Ishikawa (cell line): ENCODE data around the gene SMTNL2.

Experiments used
- CEBPB ChIP-seq: IDR thresholded peaks from 2 replicates; pipeline ENCODE4 v1.6.1; 2012
- CREB1 ChIP-seq: IDR thresholded peaks from 2 replicates; pipeline ENCODE4 v1.6.1; 2012; ENCODE audit warnings: low read depth
- EGR1 ChIP-seq: IDR thresholded peaks from 2 replicates; pipeline ENCODE4 v1.6.1; 2012
- EP300 ChIP-seq: IDR thresholded peaks from 2 replicates; pipeline ENCODE4 v1.6.1; 2012; ENCODE audit warnings: borderline replicate concordance
- FOXM1 ChIP-seq: IDR thresholded peaks from 2 replicates; pipeline ENCODE4 v1.6.1; 2012; ENCODE audit warnings: low read depth, borderline replicate concordance
- NFIC ChIP-seq: IDR thresholded peaks from 2 replicates; pipeline ENCODE4 v1.6.1; 2012
- RAD21 ChIP-seq: IDR thresholded peaks from 2 replicates; pipeline ENCODE4 v1.6.1; 2012; ENCODE audit warnings: low read depth
- TAF1 ChIP-seq: IDR thresholded peaks from 2 replicates; pipeline ENCODE4 v1.6.1; 2012; ENCODE audit warnings: low read depth, mild to moderate bottlenecking
- TCF12 ChIP-seq: IDR thresholded peaks from 2 replicates; pipeline ENCODE4 v1.6.1; 2012; ENCODE audit warnings: low read depth
- TEAD4 ChIP-seq: IDR thresholded peaks from 2 replicates; pipeline ENCODE4 v1.6.1; 2012
- YY1 ChIP-seq: IDR thresholded peaks from 2 replicates; pipeline ENCODE4 v1.6.1; 2012; ENCODE audit warnings: low read depth
- ZBTB7A ChIP-seq: IDR thresholded peaks from 2 replicates; pipeline ENCODE4 v1.6.1; 2012; ENCODE audit warnings: low read depth
- TF ChIP-seq, protein P1 (sequence below): IDR thresholded peaks from 2 replicates; pipeline ENCODE4 v1.6.1; 2012; ENCODE audit warnings: low read depth, mild to moderate bottlenecking
- TF ChIP-seq, protein P2 (sequence below): IDR thresholded peaks from 2 replicates; pipeline ENCODE4 v1.6.1; 2012
- TF ChIP-seq, protein P3 (sequence below): IDR thresholded peaks from 2 replicates; pipeline ENCODE4 v1.6.1; 2012

SMTNL2 gene

DNA sequence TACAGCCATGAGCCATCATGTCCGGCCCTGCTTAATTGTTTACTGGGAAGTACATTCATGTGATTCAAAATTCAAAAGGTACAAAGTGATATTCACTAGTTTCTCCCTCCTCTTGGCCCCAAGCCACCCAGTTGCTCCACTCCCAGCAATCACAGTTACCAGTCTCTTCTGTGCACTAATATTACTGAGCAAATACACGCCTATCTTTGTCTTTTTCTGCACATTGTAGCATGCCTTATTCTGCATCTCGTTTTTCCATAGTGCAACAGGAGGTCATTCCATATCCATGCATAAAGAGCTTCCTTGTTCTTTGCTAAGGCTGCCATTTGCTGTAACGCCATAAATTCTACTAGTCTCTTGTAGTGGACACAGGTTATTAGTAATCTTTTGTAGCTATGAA lies 59.3 kb downstream of the SMTNL2 start:
- TF ChIP-seq, protein P1, sequence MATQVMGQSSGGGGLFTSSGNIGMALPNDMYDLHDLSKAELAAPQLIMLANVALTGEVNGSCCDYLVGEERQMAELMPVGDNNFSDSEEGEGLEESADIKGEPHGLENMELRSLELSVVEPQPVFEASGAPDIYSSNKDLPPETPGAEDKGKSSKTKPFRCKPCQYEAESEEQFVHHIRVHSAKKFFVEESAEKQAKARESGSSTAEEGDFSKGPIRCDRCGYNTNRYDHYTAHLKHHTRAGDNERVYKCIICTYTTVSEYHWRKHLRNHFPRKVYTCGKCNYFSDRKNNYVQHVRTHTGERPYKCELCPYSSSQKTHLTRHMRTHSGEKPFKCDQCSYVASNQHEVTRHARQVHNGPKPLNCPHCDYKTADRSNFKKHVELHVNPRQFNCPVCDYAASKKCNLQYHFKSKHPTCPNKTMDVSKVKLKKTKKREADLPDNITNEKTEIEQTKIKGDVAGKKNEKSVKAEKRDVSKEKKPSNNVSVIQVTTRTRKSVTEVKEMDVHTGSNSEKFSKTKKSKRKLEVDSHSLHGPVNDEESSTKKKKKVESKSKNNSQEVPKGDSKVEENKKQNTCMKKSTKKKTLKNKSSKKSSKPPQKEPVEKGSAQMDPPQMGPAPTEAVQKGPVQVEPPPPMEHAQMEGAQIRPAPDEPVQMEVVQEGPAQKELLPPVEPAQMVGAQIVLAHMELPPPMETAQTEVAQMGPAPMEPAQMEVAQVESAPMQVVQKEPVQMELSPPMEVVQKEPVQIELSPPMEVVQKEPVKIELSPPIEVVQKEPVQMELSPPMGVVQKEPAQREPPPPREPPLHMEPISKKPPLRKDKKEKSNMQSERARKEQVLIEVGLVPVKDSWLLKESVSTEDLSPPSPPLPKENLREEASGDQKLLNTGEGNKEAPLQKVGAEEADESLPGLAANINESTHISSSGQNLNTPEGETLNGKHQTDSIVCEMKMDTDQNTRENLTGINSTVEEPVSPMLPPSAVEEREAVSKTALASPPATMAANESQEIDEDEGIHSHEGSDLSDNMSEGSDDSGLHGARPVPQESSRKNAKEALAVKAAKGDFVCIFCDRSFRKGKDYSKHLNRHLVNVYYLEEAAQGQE, result no peak
- TF ChIP-seq NFIC (no peak), TAF1 (no peak), EGR1 (no peak), FOXM1 (no peak), TEAD4 (no peak), EP300 (no peak), YY1 (no peak)
- TF ChIP-seq, protein P2, sequence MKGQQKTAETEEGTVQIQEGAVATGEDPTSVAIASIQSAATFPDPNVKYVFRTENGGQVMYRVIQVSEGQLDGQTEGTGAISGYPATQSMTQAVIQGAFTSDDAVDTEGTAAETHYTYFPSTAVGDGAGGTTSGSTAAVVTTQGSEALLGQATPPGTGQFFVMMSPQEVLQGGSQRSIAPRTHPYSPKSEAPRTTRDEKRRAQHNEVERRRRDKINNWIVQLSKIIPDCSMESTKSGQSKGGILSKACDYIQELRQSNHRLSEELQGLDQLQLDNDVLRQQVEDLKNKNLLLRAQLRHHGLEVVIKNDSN, result no peak
- TF ChIP-seq, protein P3, sequence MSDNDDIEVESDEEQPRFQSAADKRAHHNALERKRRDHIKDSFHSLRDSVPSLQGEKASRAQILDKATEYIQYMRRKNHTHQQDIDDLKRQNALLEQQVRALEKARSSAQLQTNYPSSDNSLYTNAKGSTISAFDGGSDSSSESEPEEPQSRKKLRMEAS, result no peak

DNA sequence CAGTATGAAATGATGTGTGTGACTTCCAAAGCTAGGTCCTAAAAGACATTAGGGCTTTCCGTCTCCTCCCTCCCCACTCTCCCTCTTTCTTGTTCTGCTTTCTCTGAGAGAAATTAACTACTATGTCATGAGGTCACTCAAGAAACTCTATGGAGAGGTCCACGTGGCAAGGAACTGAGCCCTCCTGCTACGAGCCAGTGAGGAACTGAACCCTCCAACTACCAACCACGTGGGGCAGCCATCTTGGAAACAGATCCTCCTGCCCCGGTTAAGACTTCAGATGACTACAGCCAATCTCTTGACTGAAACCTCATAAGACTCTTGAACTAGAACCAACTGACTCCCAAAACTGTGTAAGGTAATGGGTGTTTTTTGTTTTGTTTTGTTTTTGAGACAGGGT lies 61.3 kb downstream of the SMTNL2 start:
- TF ChIP-seq, protein P2, result 0 out of 2 replicates have a peak, but pooled peaks have one; percentile 11
- TF ChIP-seq YY1, result no peak

DNA sequence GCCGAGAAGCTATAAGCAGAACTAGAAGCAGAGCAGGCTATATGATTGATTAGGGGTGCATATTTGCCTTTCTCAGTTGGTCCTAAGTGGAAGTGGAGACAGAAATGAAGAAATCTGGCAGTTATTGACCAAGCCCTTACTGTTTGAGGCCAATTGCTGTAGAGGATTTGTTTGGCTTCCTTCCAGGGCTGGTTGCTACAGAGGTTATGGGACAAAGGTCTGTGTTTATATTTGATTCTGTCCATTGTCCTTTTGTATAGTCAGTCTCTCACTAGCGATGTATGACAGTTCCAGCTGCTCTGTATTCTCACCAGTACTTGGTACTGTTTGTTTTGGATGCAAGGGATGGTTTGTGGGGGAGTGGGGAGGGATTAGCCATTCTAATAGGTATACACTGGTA lies 64.4 kb downstream of the SMTNL2 start:
- TF ChIP-seq CEBPB (no peak), YY1 (no peak), NFIC (no peak), TEAD4 (no peak), RAD21 (no peak), ZBTB7A (no peak), FOXM1 (no peak), TAF1 (no peak), TCF12 (no peak), EGR1 (no peak)
- TF ChIP-seq, protein P1, result no peak

DNA sequence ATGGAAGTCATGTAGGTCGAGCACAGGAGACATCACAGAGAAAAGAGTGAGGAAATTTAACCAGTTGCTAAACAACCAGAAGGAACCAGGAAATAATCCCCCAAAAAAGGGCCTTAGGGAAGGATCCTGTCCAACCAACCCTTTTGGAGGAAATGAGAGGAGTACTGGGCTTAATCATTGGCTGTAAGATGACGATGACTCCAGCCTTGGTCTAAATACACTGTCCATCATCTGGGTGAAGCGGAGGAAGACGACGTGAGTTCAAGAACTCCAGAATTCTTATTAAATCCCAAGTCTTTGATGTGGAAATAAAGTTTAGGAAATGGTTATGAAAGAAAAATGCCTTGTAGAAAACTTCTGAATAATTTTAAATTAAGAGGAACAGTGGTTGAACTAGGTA lies 68.7 kb downstream of the SMTNL2 start:
- TF ChIP-seq TAF1, result no peak
- no peak for TF ChIP-seq ZBTB7A
- TF ChIP-seq, protein P2, result no peak
- no peak for TF ChIP-seq CREB1
- TF ChIP-seq CEBPB, result no peak
- TF ChIP-seq, protein P1, result no peak
- TF ChIP-seq RAD21, result no peak
- TF ChIP-seq NFIC, result no peak
- no peak for TF ChIP-seq YY1
- TF ChIP-seq, protein P3, result no peak
- TF ChIP-seq FOXM1, result no peak
- no peak for TF ChIP-seq TCF12

DNA sequence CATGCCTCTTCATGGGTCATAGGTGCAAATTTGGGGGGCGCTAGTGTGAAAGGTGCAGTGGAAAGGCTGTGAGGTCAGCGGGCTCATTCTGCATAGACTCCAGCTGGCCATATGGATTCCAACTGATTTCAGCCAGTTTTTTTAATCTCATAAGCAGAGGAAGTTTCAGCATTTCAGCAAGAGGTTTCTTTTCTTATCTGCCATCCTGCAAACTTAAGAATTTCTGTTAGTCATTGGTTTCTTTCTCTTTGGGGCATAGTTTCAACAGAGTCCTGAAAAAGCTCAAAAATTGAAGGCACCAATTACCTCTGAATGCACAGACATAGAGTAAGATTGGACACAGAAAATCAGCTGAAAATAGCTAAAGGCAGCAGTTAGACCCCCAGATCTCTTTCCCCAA lies 73.3 kb downstream of the SMTNL2 start:
- TF ChIP-seq TCF12, result no peak
- TF ChIP-seq EGR1, result no peak
- TF ChIP-seq TAF1, result no peak
- no peak for TF ChIP-seq YY1
- no peak for TF ChIP-seq RAD21
- no peak for TF ChIP-seq CEBPB
- TF ChIP-seq, protein P2, result no peak
- no peak for TF ChIP-seq NFIC
- TF ChIP-seq, protein P1, result no peak
- TF ChIP-seq FOXM1, result no peak
- no peak for TF ChIP-seq TEAD4
- TF ChIP-seq, protein P3, result no peak
- TF ChIP-seq ZBTB7A, result no peak
